GM21529 (cell line): ENCODE measurements around the gene CBARP.

Experiments
- ATAC-seq: cut with Tn5 transposase; IDR thresholded peaks from one replicate; pipeline ENCODE4 v1.9.1; 2021; ENCODE audit not compliant: unreplicated experiment

The CBARP gene

DNA sequence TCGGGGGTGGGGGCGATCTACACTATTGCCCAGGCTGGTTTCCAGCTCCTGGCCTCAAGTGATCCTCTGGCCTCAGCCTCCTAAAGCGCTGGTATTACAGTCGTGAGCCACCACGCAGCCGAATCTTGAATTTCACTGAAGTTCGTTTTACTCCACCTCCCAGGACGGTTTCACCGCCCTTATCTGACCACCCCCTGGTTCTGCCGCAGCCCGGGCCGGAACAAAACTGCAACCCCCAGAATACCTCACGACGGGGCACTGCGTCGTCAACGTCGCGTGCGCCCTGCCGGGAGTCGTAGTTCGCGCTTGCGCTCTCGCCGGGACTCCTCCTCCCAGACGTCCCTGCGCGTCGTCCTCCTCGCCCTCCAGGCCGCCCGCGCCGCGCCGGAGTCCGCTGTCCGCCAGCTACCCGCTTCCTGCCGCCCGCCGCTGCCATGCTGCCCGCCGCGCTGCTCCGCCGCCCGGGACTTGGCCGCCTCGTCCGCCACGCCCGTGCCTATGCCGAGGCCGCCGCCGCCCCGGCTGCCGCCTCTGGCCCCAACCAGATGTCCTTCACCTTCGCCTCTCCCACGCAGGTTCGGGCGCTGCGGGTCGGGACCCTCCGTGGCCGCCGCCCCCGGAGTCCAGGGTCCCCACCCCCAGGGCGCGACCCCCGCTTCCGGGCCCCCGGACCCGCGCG, 3.8 kb upstream of the CBARP start, which contains the start of gene ATP5F1D:
ATP5F1D (plus strand) TSS at position 335 of the 679 bp plus-strand sequence; CDS start at position 435, 100 bp downstream.
- peak; percentile 45 for ATAC-seq

DNA sequence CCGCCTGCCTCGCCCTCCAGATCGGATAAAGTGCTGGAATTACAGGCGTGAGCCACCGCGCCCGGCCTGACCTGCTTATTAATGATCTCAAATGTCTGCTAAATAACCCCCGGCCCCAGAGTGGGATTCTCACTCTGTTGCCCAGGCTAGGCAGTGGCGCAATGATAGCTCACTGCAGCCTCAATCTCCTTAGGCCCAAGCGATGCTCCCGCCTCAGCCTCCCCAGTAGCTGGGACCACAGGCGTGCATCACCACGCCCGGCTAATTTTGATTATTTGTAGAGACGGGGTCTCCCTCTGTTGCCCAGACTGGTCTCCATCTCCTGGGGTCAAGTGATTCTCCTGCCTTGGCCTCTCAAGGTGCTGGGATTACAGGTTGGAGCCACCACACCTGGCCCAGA, 3.1 kb upstream of the CBARP start:
- ATAC-seq, result no peak

DNA sequence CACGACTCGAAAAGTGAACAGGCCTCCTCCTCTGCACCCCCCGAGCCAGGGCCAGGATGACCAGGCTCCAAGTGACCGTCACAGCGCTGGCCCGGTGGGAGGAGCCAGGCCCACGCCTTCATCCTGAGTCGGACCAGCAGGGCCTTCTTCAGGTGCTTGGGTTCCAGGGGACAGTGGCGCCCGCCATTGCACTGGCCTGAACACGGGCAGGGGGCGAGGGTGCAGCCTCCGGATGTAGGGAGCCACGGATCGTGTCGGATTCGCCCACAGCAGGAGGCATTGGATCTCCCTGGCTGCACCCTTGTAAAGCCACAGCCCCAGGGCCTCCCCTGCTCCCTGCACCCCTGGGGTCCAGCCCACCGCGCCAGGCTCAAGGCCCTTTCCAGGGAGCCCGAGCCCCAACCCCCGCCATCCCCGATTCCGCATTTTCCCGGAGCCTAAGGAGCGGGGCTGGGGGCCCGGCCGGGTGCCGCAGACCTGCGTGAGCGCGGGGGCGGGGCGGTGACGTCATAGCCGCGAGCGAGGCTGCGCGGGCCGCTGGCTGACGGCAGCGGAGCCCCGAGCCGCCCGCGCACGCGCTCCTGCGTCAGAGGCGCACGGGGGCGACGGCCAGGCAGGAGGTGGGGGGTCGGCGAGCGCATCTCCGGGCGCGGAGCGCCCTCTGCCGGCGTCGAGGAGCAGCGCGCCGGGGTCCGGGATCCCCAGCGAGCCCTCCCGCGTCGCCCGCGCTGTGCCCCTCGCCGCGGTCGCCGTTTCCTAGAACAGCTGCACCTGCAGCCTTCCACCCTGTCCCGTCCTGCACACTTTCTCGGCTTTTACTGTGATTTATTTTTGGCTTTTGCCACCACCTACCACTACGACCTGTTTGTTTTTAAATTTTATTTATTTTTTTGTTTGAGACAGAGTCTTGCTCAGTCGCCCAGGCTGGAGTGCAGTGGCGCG, 2.3 kb upstream of the CBARP start:
- ATAC-seq, result peak; percentile 35

DNA sequence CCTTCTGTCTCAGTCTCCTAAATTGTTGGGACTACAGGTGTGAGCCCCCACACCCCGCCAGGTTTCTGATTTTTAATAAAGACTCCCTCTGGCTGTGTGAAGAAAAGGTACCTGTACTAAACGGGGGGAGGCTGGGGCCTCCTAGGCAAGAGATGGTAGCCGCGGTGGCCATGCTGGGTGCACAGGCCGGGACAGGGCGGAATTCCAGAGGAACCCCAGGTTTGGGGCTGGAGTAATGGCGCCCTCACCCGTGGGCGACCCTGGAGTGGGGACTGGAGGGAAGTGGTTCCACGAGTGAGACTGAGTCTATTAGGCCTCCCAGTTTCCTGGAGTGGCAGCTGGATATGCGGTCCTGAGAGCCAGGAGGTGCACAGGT, 1.6 kb upstream of the CBARP start:
- no peak for ATAC-seq

DNA sequence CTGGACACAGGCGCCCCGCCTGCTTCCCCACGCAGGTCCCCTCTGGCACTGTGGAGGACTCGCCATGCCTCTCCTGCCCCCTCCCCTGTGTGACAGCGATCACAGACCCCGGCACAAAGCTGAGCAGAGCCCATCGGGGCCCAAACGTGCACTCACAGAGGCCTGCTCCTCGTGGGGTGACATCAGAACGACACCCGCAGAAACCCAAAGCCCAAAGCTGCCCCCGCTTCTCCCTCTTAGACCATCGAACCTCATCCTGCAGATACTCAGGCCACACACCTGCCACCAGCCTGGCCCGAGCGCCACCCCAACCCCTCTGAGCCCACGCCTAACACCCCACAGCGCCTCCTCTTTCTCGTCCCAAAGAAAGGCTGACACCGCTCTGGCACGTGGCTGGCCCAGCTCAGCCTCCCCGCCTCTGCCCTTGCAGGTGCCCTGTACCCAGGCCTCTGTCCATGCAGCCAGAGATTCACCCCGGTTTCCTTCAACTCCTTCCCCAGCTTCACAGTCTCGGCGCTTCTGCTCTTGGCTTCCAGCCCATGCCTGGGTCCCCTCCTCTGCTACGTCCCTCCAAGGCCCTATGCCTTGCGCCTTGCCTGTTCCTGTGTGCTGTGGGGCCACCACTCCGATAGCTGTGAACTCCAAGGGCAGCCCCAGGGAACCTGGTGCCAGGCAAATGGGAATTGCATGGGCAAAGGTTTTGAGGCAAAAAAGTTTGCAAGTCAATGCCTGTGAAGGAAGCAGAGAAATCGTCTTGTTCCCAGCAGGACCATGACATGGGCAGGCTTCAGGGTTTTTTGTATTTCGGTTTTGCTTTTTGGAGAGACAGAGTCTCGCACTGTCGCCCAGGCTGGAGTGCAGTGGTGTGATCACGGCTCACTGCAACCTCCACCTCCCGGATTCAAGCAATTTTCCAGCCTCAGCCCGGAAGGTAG, 831 bp upstream of the CBARP start:
- no peak for ATAC-seq

DNA sequence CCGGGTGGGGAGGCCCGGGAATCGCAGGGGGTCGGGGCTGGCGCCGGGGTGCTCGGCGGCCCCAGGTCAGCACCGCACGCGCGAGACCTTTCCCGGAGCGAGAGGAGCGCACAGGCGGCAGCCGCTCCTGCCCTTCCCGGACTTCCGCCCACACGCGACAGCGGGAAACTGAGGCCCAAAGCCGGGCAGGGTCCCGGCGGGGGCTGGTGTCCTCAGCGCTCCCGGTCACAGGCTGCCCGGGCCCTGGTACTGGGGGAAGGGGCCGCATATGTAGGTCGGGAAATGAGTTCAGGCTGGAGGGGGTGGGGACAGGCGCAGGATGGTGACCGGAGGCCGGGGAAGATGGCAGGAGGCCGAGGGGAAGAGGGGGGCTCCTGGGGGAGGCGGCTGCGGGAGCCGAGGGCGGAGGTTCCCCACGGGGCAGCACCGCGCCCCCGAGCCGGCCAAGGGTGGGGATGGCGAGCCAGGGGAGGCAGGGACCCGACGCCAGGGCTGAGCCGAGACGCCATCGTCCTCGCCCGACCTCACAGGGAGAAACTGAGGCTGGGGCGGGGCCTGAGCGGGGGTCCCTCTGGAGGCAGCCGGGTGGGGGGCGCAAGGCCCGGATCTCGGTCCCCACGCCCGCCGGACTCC, 662 bp downstream of the CBARP start:
- ATAC-seq, result no peak

DNA sequence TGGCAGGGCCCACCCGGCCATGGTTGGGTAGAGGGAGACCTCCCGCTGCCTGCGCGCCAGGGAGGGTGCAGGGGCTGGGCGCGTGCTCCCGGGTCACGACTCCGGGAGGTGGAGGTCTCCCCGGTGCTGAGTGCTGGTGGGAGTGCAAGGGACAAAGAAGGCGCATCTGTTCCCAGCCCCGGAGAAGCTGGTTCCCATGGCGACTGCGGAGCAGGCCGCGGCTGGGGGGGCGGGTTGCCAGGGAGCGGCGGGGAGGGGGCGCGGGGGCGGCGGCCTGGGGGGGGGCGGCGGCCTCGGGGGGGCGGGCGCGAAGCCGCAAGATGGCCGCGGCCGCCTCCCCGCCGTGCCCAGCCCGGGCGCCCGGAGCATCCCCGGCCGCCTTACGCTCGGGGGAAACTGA, 1.2 kb downstream of the CBARP start:
- no peak for ATAC-seq

DNA sequence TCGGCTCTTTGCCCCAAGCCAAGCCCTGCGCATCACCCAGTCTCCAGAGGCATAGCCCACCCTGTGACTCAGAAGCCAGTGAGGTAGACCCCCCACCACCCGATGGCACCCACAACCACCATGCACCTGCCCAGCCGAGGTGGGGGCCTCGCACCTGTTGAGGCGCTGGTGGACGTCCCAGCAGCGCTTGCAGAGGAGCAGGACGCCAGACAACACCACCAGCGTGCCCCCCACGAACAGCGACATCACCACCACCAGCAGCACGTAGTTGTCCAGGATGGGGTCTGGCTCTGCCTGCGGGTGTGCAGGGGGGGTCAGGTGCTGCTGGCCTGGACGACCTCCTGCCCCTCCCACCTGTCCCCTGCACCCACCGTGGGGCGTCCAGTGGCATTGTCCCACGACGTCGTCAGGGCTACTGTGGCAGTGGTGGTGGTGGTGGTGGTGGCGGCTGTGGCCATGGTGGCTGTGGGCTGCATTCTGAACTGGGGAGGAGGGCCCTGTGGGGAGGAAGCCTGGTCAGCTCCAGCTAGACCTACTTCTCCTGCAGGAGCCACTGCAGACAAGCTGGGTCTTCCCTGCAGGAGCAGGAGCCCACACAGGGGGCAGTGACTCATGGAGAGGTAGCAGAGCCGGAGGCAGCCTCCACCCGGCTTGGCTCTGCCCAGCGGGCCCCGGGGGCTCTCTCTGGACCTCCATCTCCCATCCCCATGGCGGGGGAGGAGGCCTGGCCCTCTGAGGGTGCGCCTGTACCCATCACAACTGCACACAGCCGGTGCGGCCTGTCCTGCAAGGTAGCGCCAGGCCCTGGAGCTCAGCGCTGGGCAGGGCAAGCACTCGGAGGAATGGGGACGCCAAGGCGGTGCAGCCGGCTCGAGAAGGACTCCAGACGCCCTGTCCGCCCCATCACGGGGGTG, 1.9 kb downstream of the CBARP start:
- no peak for ATAC-seq

DNA sequence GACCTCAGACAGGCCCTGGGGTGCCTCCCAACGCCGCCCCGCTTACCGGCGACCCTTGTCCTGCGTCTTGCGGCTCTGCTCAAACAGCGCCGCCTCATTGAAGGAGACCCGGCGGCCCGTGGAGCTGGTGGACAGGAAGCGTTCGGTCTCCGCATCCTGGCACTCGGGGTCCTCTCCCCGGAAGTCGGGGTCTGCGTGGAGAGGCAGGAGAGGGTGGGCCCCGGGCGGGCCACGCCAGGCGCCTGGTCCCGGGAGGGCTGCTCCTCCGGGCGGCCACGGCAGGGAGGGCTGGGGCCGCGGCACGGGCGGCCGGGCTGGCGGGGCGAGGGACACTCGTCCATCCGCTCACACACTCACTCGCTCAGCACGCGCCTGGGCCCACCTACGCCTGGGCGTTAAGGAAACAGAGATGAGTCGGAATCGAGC, 2.8 kb downstream of the CBARP start:
- ATAC-seq, result no peak

DNA sequence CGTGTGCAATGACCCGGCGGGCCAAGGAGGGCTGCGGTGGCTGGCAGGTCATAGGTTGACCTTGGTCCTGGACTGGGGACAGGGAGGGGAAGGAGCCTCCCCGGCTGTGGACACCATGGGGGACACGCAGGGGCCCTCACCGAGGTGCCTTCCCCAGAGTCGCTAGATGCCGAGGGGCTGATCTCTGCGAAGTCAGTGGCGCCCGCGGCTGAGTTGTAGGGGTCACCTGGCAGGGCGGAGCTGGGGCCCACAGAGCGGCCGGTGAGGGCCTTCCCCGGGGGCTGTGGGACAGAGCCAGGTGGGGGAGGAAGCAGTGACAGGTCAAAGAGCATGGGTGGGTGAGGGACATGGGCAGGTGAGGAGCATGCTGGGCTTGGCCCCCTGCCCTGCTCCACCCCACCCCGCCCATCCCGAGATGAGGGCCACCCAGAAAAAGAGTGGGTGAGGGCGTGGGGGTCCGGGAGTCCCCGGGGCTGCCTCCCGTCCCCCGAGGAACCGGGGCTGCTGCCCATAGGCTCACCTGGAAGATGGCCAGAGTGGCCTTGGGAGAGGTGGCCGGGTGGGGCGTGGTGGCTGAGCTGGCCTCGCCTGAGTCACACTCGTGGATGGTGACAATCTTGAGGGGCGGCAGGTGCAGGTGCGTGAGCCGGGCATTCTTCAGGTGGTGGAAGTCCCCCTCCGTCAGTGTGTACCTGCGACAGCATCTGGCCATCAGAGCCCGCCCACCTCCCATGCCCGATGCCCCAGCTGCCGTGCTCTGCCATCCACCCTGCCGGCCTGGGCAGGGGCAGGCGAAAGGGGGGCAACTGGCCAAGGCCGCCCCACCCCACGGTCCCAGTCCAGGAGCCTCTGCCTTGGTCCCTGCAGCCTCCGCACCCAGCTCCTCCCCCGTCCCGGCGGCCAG, 3.5 kb downstream of the CBARP start:
- no peak for ATAC-seq

DNA sequence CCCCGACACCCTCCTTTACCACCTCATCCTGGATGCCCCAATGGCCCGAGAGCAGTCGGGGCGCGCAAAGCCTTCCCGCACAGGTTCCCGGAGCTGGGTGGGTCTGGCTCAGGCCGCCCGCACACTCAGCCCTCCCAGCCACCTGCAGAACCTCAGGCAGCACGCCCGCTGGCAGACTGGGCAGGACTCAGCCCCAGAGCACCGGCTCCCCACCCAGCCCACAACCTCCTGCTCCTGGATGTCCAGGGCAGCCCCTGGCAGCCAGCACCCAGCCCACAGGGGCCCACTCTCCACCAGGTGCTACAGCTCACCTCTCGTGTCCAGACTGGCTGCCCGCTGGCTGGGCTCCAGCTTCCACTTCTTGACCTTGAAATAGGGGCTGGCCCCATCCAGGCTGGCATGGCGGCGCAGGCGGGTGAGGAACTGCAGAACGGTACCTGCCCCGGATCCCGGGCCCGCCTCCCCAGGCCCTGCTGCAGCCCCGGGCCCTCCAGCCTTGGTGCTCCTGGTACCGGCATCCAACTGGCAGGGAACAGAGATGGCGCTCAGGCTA, 4.6 kb downstream of the CBARP start:
- no peak for ATAC-seq

DNA sequence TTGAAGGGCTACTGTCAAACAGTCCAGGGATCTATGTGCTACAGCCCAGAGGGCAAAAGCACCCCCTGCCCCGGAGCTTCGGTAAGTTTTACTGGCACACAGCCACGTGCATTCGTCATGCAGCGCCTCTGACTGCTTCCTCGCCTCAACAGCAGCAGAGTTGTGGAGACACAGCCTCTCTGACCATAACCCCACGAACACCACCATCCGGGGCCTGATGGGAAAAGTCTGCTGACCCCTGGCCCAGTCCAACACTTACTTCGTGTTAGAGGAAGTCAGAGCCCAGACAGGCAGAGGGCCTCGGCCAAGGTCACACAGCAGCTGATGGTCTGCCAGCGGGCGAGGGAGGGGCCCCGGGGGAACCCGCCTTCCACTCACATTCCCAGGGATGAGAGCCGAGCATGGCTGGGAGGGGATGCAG, 5.1 kb downstream of the CBARP start:
- ATAC-seq, result no peak

DNA sequence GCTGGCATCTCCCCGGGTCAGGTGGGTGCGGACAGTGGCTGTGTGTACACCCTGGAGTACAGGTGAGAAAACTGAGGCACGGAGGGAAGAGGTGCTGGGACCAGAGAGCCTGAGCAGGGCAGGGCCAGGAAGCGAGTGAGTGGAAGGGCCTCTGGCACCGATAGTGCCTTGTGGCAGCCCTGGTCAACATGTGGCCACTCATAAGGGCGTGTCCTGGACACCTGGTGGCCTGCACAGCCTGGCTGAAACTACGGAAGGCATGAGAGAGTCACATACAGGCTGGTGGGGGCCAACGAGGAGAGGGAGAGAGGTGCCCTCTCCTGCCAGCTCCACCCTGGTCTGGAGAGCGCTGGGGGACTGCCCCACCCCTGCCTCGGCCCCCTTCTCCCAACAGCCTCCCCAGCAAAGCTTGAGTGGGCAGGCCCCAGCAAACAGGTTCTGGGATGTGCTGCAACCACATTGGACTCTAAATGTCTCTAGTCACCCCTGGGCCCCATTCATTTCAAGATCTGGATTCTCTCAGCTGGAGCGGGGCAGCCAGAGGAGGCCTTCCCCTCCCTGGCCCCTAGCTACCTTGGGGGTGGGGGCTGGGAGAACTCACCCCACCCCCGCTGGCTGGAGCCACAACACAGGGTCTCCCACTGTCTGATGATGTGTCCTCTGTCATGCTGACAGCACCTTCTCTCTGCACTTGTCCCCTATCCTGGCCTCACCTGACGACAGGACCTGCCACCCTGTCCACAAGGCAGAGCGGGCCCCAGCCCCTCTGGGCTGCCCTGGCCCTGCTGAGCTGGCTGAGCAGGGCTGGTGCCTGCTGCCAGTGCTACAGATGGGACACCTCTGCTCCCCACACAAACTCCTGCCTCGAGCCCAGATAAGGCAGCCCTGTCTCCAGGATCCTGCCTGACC, 5.8 kb downstream of the CBARP start:
- no peak for ATAC-seq

DNA sequence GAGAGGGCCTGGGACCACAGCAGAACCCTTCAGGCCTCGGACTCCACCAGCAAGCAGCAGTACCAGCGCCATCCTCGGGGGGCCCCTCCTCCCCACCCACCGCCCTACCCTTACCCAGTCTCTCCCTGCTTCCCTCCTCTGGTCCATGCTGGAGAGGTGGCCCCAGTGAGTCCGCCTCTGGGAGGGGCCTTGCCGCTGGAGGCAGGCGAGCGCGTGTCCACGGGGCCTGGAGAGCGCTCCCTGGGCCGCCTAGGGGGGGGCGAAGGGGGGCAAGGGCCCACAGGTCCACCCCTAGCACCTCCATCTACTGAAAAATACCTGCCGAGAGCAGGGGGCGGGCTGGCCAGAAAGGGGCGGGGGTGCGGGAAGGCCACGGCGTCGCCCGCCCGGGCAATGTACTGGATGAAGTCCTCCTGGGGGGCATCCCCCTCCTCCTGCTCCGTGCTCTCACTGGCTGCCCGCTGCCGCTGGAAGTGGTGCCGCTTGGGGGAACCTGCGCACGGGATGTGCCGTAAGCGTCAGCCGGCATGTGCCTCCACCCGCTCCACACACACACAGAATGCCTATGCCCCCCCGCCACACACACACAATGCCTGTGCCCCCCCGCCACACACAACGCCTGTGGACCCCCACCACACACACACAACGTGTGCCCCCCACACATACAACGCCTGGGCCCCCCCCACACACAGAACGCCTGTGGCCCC, 6.9 kb downstream of the CBARP start:
- no peak for ATAC-seq

DNA sequence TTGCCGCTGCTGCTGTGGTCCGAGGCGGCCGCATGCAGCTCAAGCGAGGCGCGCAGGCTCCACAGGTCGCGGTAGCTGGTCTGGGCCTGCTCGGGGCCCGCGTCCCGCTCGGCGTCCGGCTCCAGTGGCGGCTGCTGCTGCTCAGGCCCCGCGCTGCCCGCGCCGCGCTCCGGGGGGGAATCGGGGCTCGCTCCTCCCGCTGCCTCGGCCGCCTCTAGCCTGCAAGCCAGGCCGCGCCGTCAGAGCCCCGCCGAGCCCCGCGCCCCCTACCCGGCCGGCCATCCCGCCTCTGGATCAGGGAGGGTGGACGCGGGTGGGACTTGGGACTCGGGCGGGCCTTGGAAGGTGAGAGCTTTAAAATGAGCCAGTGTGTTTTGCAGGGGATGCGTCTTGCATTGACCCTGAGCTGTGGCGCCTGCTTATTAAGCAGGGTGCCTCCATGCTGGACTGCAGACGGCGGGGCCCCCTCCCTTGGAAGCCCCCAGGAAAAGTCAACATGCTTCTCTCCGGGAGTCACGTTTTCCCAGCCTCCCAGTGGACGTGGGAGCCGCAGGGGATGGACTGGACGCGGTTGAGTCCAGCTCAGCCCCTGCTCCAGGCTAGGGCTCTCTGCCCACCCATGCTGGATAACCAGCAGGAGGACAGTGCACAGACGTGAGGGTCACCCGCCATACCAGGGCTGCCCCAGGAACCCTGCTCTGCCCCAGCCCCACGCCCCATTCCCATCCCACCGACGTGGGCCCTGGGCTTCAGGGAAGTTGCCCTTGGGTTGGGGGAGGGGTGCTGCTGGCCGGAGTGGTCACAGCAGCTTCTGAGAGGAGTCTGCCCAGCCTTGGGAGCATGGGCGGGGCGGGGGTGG, 7.7 kb downstream of the CBARP start:
- no peak for ATAC-seq
